Measurements from ENCODE around the gene DNAJC5. TPM values are rescaled to one million over a fixed set of nuclear protein-coding genes. Genes with fewer than 3 reads are reported as not detected.

The DNAJC5 gene
- total and polyA plus RNA-seq, 9 donors: 11.1 to 32.8 (median 26.5) TPM

GRCh38 chr20:63890201-63890576, 4.7 kb upstream of the DNAJC5 start:
- no peaks in the 10 kb centered on the region for H3K9me3 ChIP-seq
- no peak overlapping the region for H3K27ac ChIP-seq
- no peak for DNase-seq
- intact Hi-C loops (cut with DNase I): no loop called here
- no peak for TF ChIP-seq POLR2A (IDR thresholded peaks at IDR 0.05)
- TF ChIP-seq EP300 (IDR thresholded peaks at IDR 0.05): no peak
- TF ChIP-seq, protein P1, sequence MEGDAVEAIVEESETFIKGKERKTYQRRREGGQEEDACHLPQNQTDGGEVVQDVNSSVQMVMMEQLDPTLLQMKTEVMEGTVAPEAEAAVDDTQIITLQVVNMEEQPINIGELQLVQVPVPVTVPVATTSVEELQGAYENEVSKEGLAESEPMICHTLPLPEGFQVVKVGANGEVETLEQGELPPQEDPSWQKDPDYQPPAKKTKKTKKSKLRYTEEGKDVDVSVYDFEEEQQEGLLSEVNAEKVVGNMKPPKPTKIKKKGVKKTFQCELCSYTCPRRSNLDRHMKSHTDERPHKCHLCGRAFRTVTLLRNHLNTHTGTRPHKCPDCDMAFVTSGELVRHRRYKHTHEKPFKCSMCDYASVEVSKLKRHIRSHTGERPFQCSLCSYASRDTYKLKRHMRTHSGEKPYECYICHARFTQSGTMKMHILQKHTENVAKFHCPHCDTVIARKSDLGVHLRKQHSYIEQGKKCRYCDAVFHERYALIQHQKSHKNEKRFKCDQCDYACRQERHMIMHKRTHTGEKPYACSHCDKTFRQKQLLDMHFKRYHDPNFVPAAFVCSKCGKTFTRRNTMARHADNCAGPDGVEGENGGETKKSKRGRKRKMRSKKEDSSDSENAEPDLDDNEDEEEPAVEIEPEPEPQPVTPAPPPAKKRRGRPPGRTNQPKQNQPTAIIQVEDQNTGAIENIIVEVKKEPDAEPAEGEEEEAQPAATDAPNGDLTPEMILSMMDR (IDR thresholded peaks at IDR 0.05): no peak
- H3K27me3 ChIP-seq: no peaks in the 10 kb centered on the region
- 73 to 85% (median 78%) methylated on average over 7 of the region's 7 CpGs for WGBS, 3 donors
- H3K4me1 ChIP-seq (ENCODE audit: insufficient read depth): peaks cover 3% of the 10 kb centered on the region
- peaks cover 3% of the 10 kb centered on the region for H3K36me3 ChIP-seq
- H3K4me3 ChIP-seq: no peak overlapping the region

GRCh38 chr20:63890616-63891015, 4.3 kb upstream of the DNAJC5 start:
- DNase-seq: no peak
- Histone ChIP-seq H3K27ac (no peak overlapping the region), H3K4me1 (ENCODE audit: insufficient read depth) (peaks cover 3% of the 10 kb centered on the region), H3K4me3 (no peak overlapping the region), H3K27me3 (no peaks in the 10 kb centered on the region), H3K9me3 (no peaks in the 10 kb centered on the region), H3K36me3 (no peaks in the 10 kb centered on the region)
- 77 to 86% (median 80%) methylated on average over 7 of the region's 7 CpGs for WGBS, 3 donors
- TF ChIP-seq, protein P1 (IDR thresholded peaks at IDR 0.05): no peak
- TF ChIP-seq POLR2A (IDR thresholded peaks at IDR 0.05) (no peak), EP300 (IDR thresholded peaks at IDR 0.05) (no peak)
- intact Hi-C loops (cut with DNase I): no loop called here

GRCh38 chr20:63891061-63892002, 3.6 kb upstream of the DNAJC5 start:
- no peaks in the 10 kb centered on the region for H3K9me3 ChIP-seq
- TF ChIP-seq EP300 (IDR thresholded peaks at IDR 0.05): no peak
- H3K36me3 ChIP-seq: no peaks in the 10 kb centered on the region
- H3K27ac ChIP-seq: no peak overlapping the region
- 87 to 89% (median 89%) methylated on average over 29 of the region's 29 CpGs for WGBS, 3 donors
- H3K27me3 ChIP-seq: no peaks in the 10 kb centered on the region
- H3K4me1 ChIP-seq (ENCODE audit: insufficient read depth): peaks cover 5% of the 10 kb centered on the region
- H3K4me3 ChIP-seq: no peak overlapping the region
- intact Hi-C loops (cut with DNase I): no loop called here
- no peak for DNase-seq

DNA sequence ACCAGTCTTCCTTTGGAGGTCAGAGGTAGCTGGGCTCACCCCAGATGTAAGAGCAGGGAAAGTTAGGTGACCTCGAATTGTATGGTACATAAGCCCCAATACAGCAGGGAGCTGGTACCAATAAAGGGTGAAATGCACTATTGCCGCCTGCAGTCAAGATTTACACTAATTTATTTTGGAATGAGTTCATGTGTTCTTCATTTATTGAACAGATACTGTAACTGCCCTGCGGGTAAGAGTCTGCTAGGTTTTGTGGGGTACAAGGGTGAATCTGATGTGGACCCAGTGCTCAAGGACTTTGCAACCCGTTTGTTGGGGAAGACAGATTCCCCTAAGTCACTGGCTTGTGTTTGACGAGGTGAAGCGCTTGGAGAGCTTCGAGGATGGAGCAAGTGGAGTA, 2.5 kb upstream of the DNAJC5 start:
- no peaks in the 10 kb centered on the region for H3K27me3 ChIP-seq
- H3K4me3 ChIP-seq: no peak overlapping the region
- no peaks in the 10 kb centered on the region for H3K36me3 ChIP-seq
- no peak overlapping the region for H3K27ac ChIP-seq
- H3K9me3 ChIP-seq: no peaks in the 10 kb centered on the region
- peaks cover 10% of the 10 kb centered on the region for H3K4me1 ChIP-seq (ENCODE audit: insufficient read depth)
- TF ChIP-seq, protein P1 (IDR thresholded peaks at IDR 0.05): no peak
- DNase-seq: no peak
- WGBS, 3 donors: 76 to 83% (median 81%) methylated on average over 7 of the region's 7 CpGs
- intact Hi-C loops (cut with DNase I): no loop called here

DNA sequence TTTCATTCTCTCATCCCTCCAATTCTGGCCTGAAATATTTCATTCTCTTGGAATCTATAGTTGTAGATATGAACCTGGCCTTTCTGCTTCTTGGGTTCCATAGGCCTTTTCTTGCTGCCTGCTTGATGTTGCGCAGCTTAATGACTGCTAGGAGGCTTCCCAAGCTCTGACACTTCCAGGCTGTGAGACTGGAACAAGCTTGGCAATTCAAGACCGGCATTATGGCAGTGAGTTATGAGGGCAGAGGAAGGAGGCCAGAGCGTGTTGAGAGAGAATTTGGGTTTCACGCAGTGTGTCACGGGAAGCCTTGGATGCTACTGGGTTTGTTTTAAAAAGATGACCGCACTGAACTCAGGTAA, 948 bp upstream of the DNAJC5 start:
- Histone ChIP-seq H3K4me1 (ENCODE audit: insufficient read depth) (peaks cover 10% of the 10 kb centered on the region), H3K9me3 (no peaks in the 10 kb centered on the region), H3K36me3 (no peaks in the 10 kb centered on the region), H3K4me3 (no peak overlapping the region), H3K27ac (no peak overlapping the region), H3K27me3 (no peaks in the 10 kb centered on the region)
- TF ChIP-seq, protein P1 (IDR thresholded peaks at IDR 0.05): no peak
- no peak for TF ChIP-seq EP300 (IDR thresholded peaks at IDR 0.05)
- TF ChIP-seq POLR2A (IDR thresholded peaks at IDR 0.05): no peak
- no peak for DNase-seq
- WGBS, 3 donors: 11 to 19% (median 13%) methylated on average over 6 of the region's 6 CpGs
- intact Hi-C loops (cut with DNase I): no loop called here

Measured in ovary (tissue), 9 donors.